ENCODE data around the gene SFTPB. TPM values are rescaled to one million over a fixed set of nuclear protein-coding genes. Genes with fewer than 3 reads are reported as not detected.

Gene SFTPB
- total RNA-seq, 2 donors from 2014 or later, result not detected

DNA sequence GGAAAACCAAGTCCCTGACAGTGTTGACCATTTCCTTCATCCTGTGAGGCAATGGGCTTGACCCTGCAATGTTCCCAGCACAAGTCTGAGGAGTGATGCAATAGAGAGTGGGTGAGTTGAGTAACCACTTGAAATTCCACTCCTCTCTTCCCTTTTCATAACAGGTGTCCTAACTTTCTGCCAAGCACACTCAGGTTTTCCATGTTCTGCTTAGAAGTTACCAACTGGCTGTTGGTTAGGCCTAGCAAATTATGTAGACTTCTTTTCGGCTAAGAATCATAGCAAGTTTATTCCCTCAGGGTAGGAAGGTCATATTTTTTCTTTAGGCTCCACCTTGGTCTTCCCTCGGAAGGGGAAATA lies 37.7 kb upstream of the SFTPB start:
- peaks cover 6 to 34% of the 10 kb centered on the region in 2 donors for H3K4me1 ChIP-seq (ENCODE audit: control insufficient read depth in 1 of 2, low read depth in 2 of 2)
- DNase-seq (ENCODE audit: low spot score) (no peak), ATAC-seq (ENCODE audit: insufficient number of reproducible peaks, low FRiP score, low read depth) (peak; percentile 41)
- no peak overlapping the region for H3K4me3 ChIP-seq
- no peaks in the 10 kb centered on the region for H3K9me3 ChIP-seq
- no peak for TF ChIP-seq CTCF (IDR thresholded peaks at IDR 0.05)
- H3K36me3 ChIP-seq, result no peaks in the 10 kb centered on the region
- peak overlapping the region; percentile 50 to 52 for H3K27ac ChIP-seq
- H3K27me3 ChIP-seq (replicated peaks; ENCODE audit: insufficient read depth), result no peaks in the 10 kb centered on the region

- H3K4me3 ChIP-seq, result no peak overlapping the region
Observed at GRCh38 chr2:85704800-85705679, 37.0 kb upstream of the SFTPB start.

DNA sequence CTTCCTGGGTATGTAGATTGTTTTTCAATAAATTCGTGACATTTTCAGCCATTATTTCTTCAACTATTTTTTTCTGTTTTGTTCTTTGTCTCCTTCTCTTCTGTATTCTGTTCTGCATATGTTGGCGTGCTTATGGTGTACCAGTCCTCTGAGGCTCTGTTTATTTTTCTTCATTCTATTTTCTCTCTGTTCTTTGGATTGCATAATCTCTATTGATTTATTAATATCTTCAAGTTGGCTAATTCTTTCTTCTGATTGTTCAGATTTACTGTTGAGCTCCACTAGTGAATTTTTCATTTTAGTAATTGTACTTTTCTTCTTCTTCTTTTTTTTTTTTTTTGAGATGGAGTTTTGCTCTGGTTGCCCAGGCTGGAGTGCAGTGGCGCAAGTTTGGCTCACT lies 36.0 kb upstream of the SFTPB start:
- H3K27me3 ChIP-seq (replicated peaks; ENCODE audit: insufficient read depth), result no peaks in the 10 kb centered on the region
- peaks cover 6 to 24% of the 10 kb centered on the region in 2 donors for H3K4me1 ChIP-seq (ENCODE audit: control insufficient read depth in 1 of 2, low read depth in 2 of 2)
- no peak overlapping the region for H3K4me3 ChIP-seq
- TF ChIP-seq CTCF (IDR thresholded peaks at IDR 0.05), result no peak
- no peak for DNase-seq (ENCODE audit: low spot score)
- no peaks in the 10 kb centered on the region for H3K9me3 ChIP-seq
- no peak for ATAC-seq (ENCODE audit: insufficient number of reproducible peaks, low FRiP score, low read depth)
- peak overlapping the region in 1 of 2 donors; percentile 29 for H3K27ac ChIP-seq
- H3K36me3 ChIP-seq, result no peaks in the 10 kb centered on the region

More at GRCh38 chr2:85704800-85705679, 37.0 kb upstream of the SFTPB start:
- H3K27ac ChIP-seq, result peak overlapping the region; percentile 50 to 52
- no peaks in the 10 kb centered on the region for H3K9me3 ChIP-seq
- TF ChIP-seq CTCF (IDR thresholded peaks at IDR 0.05), result no peak
- H3K27me3 ChIP-seq (replicated peaks; ENCODE audit: insufficient read depth), result no peaks in the 10 kb centered on the region
- no peak for DNase-seq (ENCODE audit: low spot score)
- ATAC-seq (ENCODE audit: insufficient number of reproducible peaks, low FRiP score, low read depth), result no peak
- H3K36me3 ChIP-seq, result no peaks in the 10 kb centered on the region
- peaks cover 6 to 28% of the 10 kb centered on the region in 2 donors for H3K4me1 ChIP-seq (ENCODE audit: control insufficient read depth in 1 of 2, low read depth in 2 of 2)

DNA sequence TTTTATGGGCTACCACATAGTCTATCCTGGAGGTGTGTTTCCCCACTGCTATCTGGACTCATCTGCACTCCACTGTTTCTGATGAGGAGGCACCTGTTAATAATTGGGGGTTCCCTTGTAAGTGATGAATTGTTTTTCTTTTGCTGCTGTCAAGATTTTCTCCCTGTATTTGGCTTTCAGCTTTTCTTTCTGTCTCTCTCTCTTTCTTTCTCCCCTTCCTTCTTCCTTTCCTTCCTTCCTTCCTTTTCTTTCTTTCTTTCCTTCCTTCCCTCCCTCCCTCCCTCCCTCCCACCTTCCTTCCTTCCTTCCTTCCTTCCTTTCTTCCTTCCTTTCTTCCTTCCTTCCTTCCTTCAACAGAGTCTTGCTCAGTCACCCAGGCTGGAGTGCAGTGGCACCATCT lies 35.3 kb upstream of the SFTPB start:
- DNase-seq (ENCODE audit: low spot score) (no peak), ATAC-seq (ENCODE audit: insufficient number of reproducible peaks, low FRiP score, low read depth) (no peak)
- H3K36me3 ChIP-seq, result no peaks in the 10 kb centered on the region
- TF ChIP-seq CTCF (IDR thresholded peaks at IDR 0.05), result no peak
- H3K4me3 ChIP-seq, result no peak overlapping the region
- H3K27ac ChIP-seq, result no peak overlapping the region
- no peaks in the 10 kb centered on the region for H3K27me3 ChIP-seq (replicated peaks; ENCODE audit: insufficient read depth)
- H3K4me1 ChIP-seq (ENCODE audit: control insufficient read depth in 1 of 2, low read depth in 2 of 2), result peaks cover 6 to 24% of the 10 kb centered on the region in 2 donors
- no peaks in the 10 kb centered on the region for H3K9me3 ChIP-seq

DNA sequence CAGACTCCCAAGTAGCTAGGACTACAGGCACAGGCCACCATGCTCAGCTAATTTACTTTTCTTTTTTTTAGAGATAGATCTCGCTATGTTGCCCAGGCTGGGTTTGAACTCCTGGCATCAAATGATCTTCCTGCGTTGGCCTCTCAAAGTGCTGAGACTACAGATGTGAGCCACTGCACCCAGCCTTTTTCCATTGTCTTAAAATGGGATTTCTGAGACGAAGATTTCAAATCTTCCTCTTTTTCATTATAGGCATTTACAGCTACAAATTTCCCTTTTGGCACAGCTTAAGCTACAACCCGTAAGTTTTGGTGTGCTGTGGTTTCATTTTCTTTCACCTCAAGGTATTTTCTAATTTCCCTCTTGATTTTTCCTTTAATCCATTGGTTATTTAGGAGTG lies 34.8 kb upstream of the SFTPB start:
- ATAC-seq (ENCODE audit: insufficient number of reproducible peaks, low FRiP score, low read depth), result no peak
- H3K27me3 ChIP-seq (replicated peaks; ENCODE audit: insufficient read depth), result no peaks in the 10 kb centered on the region
- H3K4me3 ChIP-seq, result no peak overlapping the region
- no peak for TF ChIP-seq CTCF (IDR thresholded peaks at IDR 0.05)
- no peak overlapping the region for H3K27ac ChIP-seq
- peaks cover 6 to 24% of the 10 kb centered on the region in 2 donors for H3K4me1 ChIP-seq (ENCODE audit: control insufficient read depth in 1 of 2, low read depth in 2 of 2)
- DNase-seq (ENCODE audit: low spot score), result no peak
- H3K9me3 ChIP-seq, result no peaks in the 10 kb centered on the region
- no peaks in the 10 kb centered on the region for H3K36me3 ChIP-seq
